HCT116 (cell line): ENCODE results near the gene AMDHD2. TPM values are rescaled to one million over a fixed set of nuclear protein-coding genes. Genes with fewer than 3 reads are reported as not detected.

Experiments
- ATAC-seq: fragments of 200-7000 bp; cut with Tn5 transposase; 2 replicates; pipeline ENCODE4 v1.9.1; 2020; ENCODE audit warnings: mild to moderate bottlenecking, moderate library complexity
- BruUV-seq: library from RNA; stranded (reverse); fragments of 400-500 nt; replicated peaks from 2 replicates; lab custom pipeline; 2021; lab: Mats Ljungman, UMichigan
- CTCF ChIA-PET: fragments of 300-600 bp; sonication (Branson Sonifier 250); formaldehyde crosslinking; loops from one replicate; lab custom pipeline; 2021; ENCODE audit warnings: antibody characterized with exemption; lab: Charles Lee
- POLR2A ChIA-PET: fragments of 300-600, 350-600 bp; sonication (Branson Sonifier 250); formaldehyde crosslinking; loops from one replicate; lab custom pipeline; 2021; ENCODE audit warnings: antibody characterized with exemption; lab: Charles Lee
- RAD21 ChIA-PET, 2 experiments: fragments of 300-600 bp; sonication (Branson Sonifier 250); formaldehyde crosslinking; loops; one replicate each; lab custom pipeline; 2023; ENCODE audit warnings: low total read pairs in 2 of 2; ENCODE audit not compliant: uncharacterized antibody in 2 of 2, unreplicated experiment in 2 of 2, low non-redundant PET in 1 of 2; lab: Charles Lee
- DNase-seq: peaks from one replicate; pipeline ENCODE4 v3.0.0-alpha.2; 2010; ENCODE audit warnings: low read depth, low spot score
- H2AFZ ChIP-seq: fragments of 200-600 bp; shearing (Covaris generic), sonication (generic); 2 replicates; pipeline ENCODE4 v1.6.1; 2017; ENCODE audit warnings: low read depth, mixed run types, mixed read lengths, antibody characterized with exemption, low read length; ENCODE audit not compliant: poor library complexity, severe bottlenecking
- H3K27ac ChIP-seq: 2 replicates; pipeline ENCODE4 v1.5.1; 2012; ENCODE audit warnings: low read depth, low read length
- H3K27me3 ChIP-seq: fragments of 200-600 bp; sonication (generic); 2 replicates; pipeline ENCODE4 v1.6.1; 2016; ENCODE audit warnings: mixed run types, low read length, mixed read lengths; ENCODE audit not compliant: insufficient read depth
- H3K36me3 ChIP-seq, 2 experiments: fragments of 200-500 bp in 1 of 2; fragments of 200-600 bp in 1 of 2; sonication (Bioruptor generic) in 1 of 2; sonication (generic) in 1 of 2; 2 replicates each; pipeline versions ENCODE4 v1.5.1 to v1.6.1; 2014 to 2016; ENCODE audit warnings: low read length in 2 of 2, inconsistent platforms in 1 of 2, mixed read lengths in 1 of 2, mixed run types in 1 of 2; ENCODE audit not compliant: insufficient read depth in 2 of 2, control insufficient read depth in 1 of 2
- H3K4me1 ChIP-seq, 2 experiments: fragments of 200-600 bp in 1 of 2; sonication (generic) in 1 of 2; 2 replicates each; pipeline versions ENCODE4 v1.5.1 to v1.6.1; 2012 to 2017; ENCODE audit warnings: low read length in 2 of 2, inconsistent platforms in 1 of 2, mild to moderate bottlenecking in 1 of 2, mixed read lengths in 1 of 2, mixed run types in 1 of 2, moderate library complexity in 1 of 2; ENCODE audit not compliant: insufficient read depth in 2 of 2, control insufficient read depth in 1 of 2
- H3K4me2 ChIP-seq: fragments of 200-600 bp; sonication (generic); 2 replicates; pipeline ENCODE4 v1.6.1; 2017; ENCODE audit warnings: mixed run types, low read length, mixed read lengths
- H3K4me3 ChIP-seq, 2 experiments: fragments of 200-600 bp in 1 of 2; sonication (generic) in 1 of 2; replicated peaks in 1 of 2; 2 replicates each; pipeline ENCODE4 v1.5.1; 2011 to 2016; ENCODE audit warnings: low read length in 2 of 2, control low read depth in 1 of 2, low read depth in 1 of 2, mild to moderate bottlenecking in 1 of 2, mixed read lengths in 1 of 2, mixed run types in 1 of 2
- H3K79me2 ChIP-seq: fragments of 200-600 bp; sonication (generic); 2 replicates; pipeline ENCODE4 v1.6.1; 2017; ENCODE audit warnings: mild to moderate bottlenecking, mixed run types, low read length, moderate library complexity, mixed read lengths; ENCODE audit not compliant: insufficient read depth
- H3K9ac ChIP-seq: fragments of 200-600 bp; sonication (generic); 2 replicates; pipeline ENCODE4 v1.6.1; 2016; ENCODE audit warnings: low read length, mixed read lengths
- H3K9me2 ChIP-seq: fragments of 200-600 bp; sonication (generic), shearing (Covaris generic); 2 replicates; pipeline ENCODE4 v1.6.1; 2017; ENCODE audit warnings: mixed run types, mild to moderate bottlenecking, moderate library complexity; ENCODE audit not compliant: insufficient read depth
- H3K9me3 ChIP-seq, 2 experiments: fragments of 200-500 bp in 1 of 2; fragments of 200-600 bp in 1 of 2; sonication (Bioruptor generic) in 1 of 2; sonication (generic) in 1 of 2; 2 replicates each; pipeline ENCODE4 v1.6.1; 2014 to 2017; ENCODE audit warnings: low read length in 2 of 2, mixed read lengths in 2 of 2, inconsistent platforms in 1 of 2, low read depth in 1 of 2, mild to moderate bottlenecking in 1 of 2, mixed run types in 1 of 2, moderate library complexity in 1 of 2; ENCODE audit not compliant: control insufficient read depth in 1 of 2, insufficient read depth in 1 of 2
- H4K20me1 ChIP-seq: fragments of 200-600 bp; sonication (generic), shearing (Covaris generic); 2 replicates; pipeline ENCODE4 v1.6.1; 2017; ENCODE audit warnings: mixed run types, mild to moderate bottlenecking, moderate library complexity; ENCODE audit not compliant: insufficient read depth
- CEBPB ChIP-seq: IDR thresholded peaks from 2 replicates; pipeline ENCODE4 v1.6.1; 2012; ENCODE audit warnings: low read depth
- CTCF ChIP-seq, 3 experiments: fragments of 200-600 bp in 1 of 3; sonication (generic) in 1 of 3; IDR thresholded peaks in 2 of 3; conservative IDR thresholded peaks in 1 of 3; 2 replicates each; pipeline ENCODE4 v1.5.1; 2012 to 2017; ENCODE audit warnings: low read depth in 2 of 3, low read length in 2 of 3, antibody characterized with exemption in 1 of 3, borderline replicate concordance in 1 of 3, control low read depth in 1 of 3, mild to moderate bottlenecking in 1 of 3, mixed read lengths in 1 of 3, mixed run types in 1 of 3, moderate library complexity in 1 of 3; ENCODE audit not compliant: insufficient read depth in 1 of 3
- EGR1 ChIP-seq: IDR thresholded peaks from 2 replicates; pipeline ENCODE4 v1.6.1; 2012; ENCODE audit warnings: low read depth
- FOSL1 ChIP-seq: IDR thresholded peaks from 2 replicates; pipeline ENCODE4 v1.6.1; 2012; ENCODE audit warnings: low read depth
- POLR2A ChIP-seq: IDR thresholded peaks from 2 replicates; pipeline ENCODE4 v1.7.0; 2011; ENCODE audit warnings: borderline replicate concordance; ENCODE audit not compliant: insufficient read depth, insufficient read length; ENCODE audit errors: extremely low read depth
- REST ChIP-seq: IDR thresholded peaks from 2 replicates; pipeline ENCODE4 v1.6.1; 2012; ENCODE audit warnings: low read depth
- SP1 ChIP-seq: IDR thresholded peaks from 2 replicates; pipeline ENCODE4 v1.6.1; 2012; ENCODE audit warnings: low read depth
- ZBTB33 ChIP-seq: IDR thresholded peaks from 2 replicates; pipeline ENCODE4 v1.6.1; 2011; ENCODE audit warnings: mild to moderate bottlenecking, low read length, moderate library complexity; ENCODE audit not compliant: insufficient replicate concordance; ENCODE audit errors: extremely low read depth
- intact Hi-C: fragments of 100-400 bp; cut with micrococcal nuclease; formaldehyde crosslinking; loops from 2 replicates; pipeline ENCODE4 v1.10.0; 2022
- total RNA-seq: library from RNA; stranded (reverse); gene quantifications from one replicate; pipeline ENCODE4 v1.2.1, GENCODE V29; 2021; ENCODE audit not compliant: unreplicated experiment

Gene AMDHD2
- total RNA-seq, 1 experiment from 2014 or later, result 42.9 TPM

- Histone ChIP-seq H3K4me3 (no peak overlapping the region), H3K36me3 (peaks cover 3 to 11% of the 10 kb centered on the region in 2 experiments; a peak in 1 of 4 replicates), H3K9ac (peak overlapping the region; percentile 32; the same call in 1 of the 2 replicates), H3K9me2 (no peaks in the 10 kb centered on the region), H4K20me1 (peaks cover 5% of the 10 kb centered on the region; the same call in 1 of the 2 replicates), H3K9me3 (no peaks in the 10 kb centered on the region), H3K27me3 (no peaks in the 10 kb centered on the region), H3K27ac (peak overlapping the region; percentile 0; the same call in 1 of the 2 replicates), H3K4me1 (peaks cover 19 to 49% of the 10 kb centered on the region in 2 experiments), H3K4me2 (peak overlapping the region; percentile 36), H3K79me2 (peaks cover 85% of the 10 kb centered on the region), H2AFZ (no peak overlapping the region)
- intact Hi-C loops, result no loop called here
- ChIA-PET CTCF (interaction anchor here (1.2 kb wide), 1 partner anchor 324 kb away, joined by 3 read pairs; no protein-coding TSS in a partner anchor), POLR2A (interaction anchor here (0.9 to 1.8 kb wide), 2 partner anchors 13 to 18 kb away, joined by 4 to 6 read pairs; partner anchors contain the start of gene PDPK1), RAD21 (no interaction called here)
- no TSS peak for BruUV-seq
- DNase-seq (no peak), ATAC-seq (no peak)
- TF ChIP-seq CEBPB, result no peak
- no peak for TF ChIP-seq SP1
- peak in 1 of 3 experiments; percentile 20; a peak in 1 of 6 replicates for TF ChIP-seq CTCF (IDR thresholded peaks at IDR 0.05 in 2 of 3, conservative IDR thresholded peaks at IDR 0.05 in 1 of 3; ENCODE audit: borderline replicate concordance in 1 of 3, insufficient read depth in 1 of 3, low read depth in 2 of 3, low read length in 2 of 3)
Measured at GRCh38 chr16:2518823-2519710, 1.1 kb upstream of the AMDHD2 start.

- peak overlapping the region; percentile 42; the same call in 1 of the 2 replicates for H3K27ac ChIP-seq
- peaks cover 79% of the 10 kb centered on the region for H3K79me2 ChIP-seq
- intact Hi-C loops, result no loop called here
- H3K9me2 ChIP-seq, result no peaks in the 10 kb centered on the region
- BruUV-seq, result no TSS peak
- no peaks in the 10 kb centered on the region for H3K9me3 ChIP-seq
- DNase-seq, result no peak
- peak overlapping the region; percentile 36 for H3K4me2 ChIP-seq
- H3K9ac ChIP-seq, result peak overlapping the region; percentile 32
- ChIA-PET CTCF (no interaction called here), POLR2A (interaction anchor here (0.6 to 1.8 kb wide), 3 partner anchors 13 to 251 kb away, joined by 3 to 6 read pairs (median 4); partner anchors contain the start of gene PDPK1), RAD21 (no interaction called here)
- peak; percentile 2; the same call in 1 of the 2 replicates for ATAC-seq
- no peaks in the 10 kb centered on the region for H3K27me3 ChIP-seq
- H3K36me3 ChIP-seq, result peaks cover 5 to 15% of the 10 kb centered on the region in 2 experiments; a peak in 1 of 4 replicates
- H3K4me1 ChIP-seq, result peaks cover 19 to 49% of the 10 kb centered on the region in 2 experiments
- H4K20me1 ChIP-seq, result peaks cover 5% of the 10 kb centered on the region; the same call in 1 of the 2 replicates
- no peak overlapping the region for H2AFZ ChIP-seq
- no peak overlapping the region for H3K4me3 ChIP-seq
- TF ChIP-seq REST, result no peak
- TF ChIP-seq EGR1, result no peak
- TF ChIP-seq FOSL1, result no peak
- no peak for TF ChIP-seq ZBTB33
- TF ChIP-seq POLR2A, result no peak
Measured at GRCh38 chr16:2519711-2520080, 475 bp upstream of the AMDHD2 start.
